ENCODE data around the gene LYPD6B. TPM values are rescaled to one million over a fixed set of nuclear protein-coding genes. Genes with fewer than 3 reads are reported as not detected.

LYPD6B gene
- total and polyA plus RNA-seq, 5 experiments from 2014 or later, result not detected

DNA sequence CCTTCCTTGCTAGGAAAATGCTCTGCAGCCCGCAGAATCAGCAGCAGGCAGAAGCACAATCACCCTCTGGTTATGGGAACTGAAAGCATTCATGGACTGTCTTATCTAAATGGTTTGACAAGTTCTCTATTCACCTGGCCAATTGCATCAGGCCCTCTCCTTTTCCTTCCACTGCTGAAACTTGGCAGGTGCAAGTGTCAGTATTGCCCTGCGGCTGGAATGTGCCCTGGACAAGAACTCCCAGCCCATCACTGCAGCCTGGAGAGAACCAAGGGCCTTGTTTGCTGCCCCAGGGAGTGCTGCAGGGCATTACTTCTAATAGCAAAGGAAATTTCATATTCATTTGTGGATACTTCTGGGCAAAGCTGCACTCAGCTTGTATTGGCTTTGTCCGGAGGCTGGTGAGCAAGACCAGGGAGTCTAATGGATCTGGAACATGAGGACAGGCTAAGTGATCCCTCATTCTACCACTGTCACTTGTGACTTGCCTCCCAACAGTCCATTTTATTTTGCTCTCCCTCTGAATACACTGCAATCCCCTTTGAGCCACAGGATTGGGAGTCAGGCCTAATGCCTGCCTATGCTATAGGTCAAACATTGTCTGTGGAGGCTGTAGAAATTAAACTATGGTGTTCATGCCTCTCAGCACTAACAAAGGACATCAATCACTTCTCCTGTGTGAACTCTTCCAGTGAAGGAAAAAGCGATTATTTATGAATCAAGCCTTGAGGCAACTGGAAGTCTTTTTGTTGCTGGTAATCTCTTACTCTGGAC lies 116.9 kb downstream of the LYPD6B start:
- Mint-ChIP-seq H3K36me3 (no peaks in the 10 kb centered on the region), H3K9me3 (no peaks in the 10 kb centered on the region), H3K27me3 (peaks cover 8 to 63% (median 20%) of the 10 kb centered on the region in 5 donors), H3K27ac (no peak overlapping the region), H3K4me3 (no peak overlapping the region), H3K4me1 (peaks cover 1 to 18% (median 3%) of the 10 kb centered on the region in 4 donors)
- DNase-seq (no peak), ATAC-seq (no peak)
- POLR2A ChIA-PET, result no interaction called here

GRCh38 chr2:149155988-149156387 lies 117.5 kb downstream of the LYPD6B start:
- POLR2A ChIA-PET, result no interaction called here
- H3K27ac Mint-ChIP-seq, result peak overlapping the region in 1 of 10 donors; percentile 9
- H3K9me3 Mint-ChIP-seq, result no peaks in the 10 kb centered on the region
- H3K36me3 Mint-ChIP-seq, result no peaks in the 10 kb centered on the region
- H3K4me1 Mint-ChIP-seq, result peaks cover 7 to 24% (median 9%) of the 10 kb centered on the region in 4 donors
- ATAC-seq (no peak), DNase-seq (no peak)
- no peak overlapping the region for H3K4me3 Mint-ChIP-seq
- H3K27me3 Mint-ChIP-seq, result peaks cover 8 to 63% (median 20%) of the 10 kb centered on the region in 5 donors

DNA sequence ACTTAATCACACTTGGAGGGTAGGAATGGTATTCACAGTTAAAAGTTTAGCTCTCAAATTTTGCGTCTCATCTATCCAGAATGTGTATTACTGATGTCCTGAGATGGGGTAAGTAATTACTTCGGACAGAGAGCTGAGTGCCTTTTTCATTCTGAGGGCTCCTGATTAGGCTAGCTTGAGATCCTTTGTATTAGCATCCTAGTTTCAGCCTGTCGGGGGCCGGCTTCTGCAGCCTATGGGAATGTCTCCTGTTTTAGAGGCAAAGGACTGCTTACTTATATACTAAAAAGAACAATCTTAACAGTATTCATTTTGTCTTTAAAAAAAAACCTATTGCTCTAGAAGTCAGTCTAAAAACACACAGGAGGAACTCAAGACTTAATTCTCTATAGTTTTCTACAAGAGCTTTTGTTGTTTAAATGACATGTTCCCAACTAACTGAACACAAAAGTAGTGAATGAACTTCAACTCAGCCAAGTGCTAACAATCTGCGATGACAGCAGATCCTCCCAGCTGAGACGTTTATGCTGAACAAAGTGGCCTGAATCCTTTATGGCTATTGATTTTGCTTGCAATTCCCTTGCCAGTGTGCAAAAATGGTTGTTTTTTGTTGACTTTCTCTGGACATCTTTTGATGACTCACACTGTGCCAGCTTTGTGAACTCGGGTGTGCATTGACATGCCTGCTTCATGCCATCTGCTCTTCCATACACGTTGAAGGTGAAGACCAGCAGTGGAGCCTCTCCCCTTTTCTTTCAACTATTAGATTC lies 118.7 kb downstream of the LYPD6B start:
- no peak for ATAC-seq
- peaks cover 14 to 36% (median 16%) of the 10 kb centered on the region in 4 donors for H3K4me1 Mint-ChIP-seq
- no peak overlapping the region for H3K27ac Mint-ChIP-seq
- peaks cover 11 to 59% (median 16%) of the 10 kb centered on the region in 5 donors for H3K27me3 Mint-ChIP-seq
- H3K9me3 Mint-ChIP-seq, result no peaks in the 10 kb centered on the region
- POLR2A ChIA-PET, result no interaction called here
- DNase-seq, result no peak
- H3K4me3 Mint-ChIP-seq, result no peak overlapping the region
- no peaks in the 10 kb centered on the region for H3K36me3 Mint-ChIP-seq

DNA sequence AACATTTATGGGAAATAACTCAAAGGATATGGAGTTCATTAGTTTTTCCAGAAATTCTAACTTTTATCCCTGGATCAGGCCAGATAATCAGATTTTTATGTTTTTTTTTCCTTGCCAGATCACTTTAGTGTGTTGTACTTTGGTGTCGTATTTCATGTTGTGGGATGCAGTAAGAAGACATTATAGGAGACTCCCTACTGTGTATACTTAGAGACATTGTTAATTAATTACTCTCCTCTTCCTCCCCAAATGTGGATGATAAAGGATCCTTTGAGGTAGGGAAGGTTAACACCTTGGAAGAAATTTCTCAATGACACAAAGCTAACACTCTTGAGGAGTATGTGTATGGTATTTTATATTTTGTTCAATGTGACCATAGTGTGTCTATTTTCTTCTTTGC lies 120.5 kb downstream of the LYPD6B start:
- peaks cover 12 to 33% (median 15%) of the 10 kb centered on the region in 4 donors for H3K4me1 Mint-ChIP-seq
- H3K4me3 Mint-ChIP-seq, result no peak overlapping the region
- POLR2A ChIA-PET, result no interaction called here
- no peak overlapping the region for H3K27ac Mint-ChIP-seq
- H3K36me3 Mint-ChIP-seq, result no peaks in the 10 kb centered on the region
- DNase-seq (no peak), ATAC-seq (no peak)
- H3K27me3 Mint-ChIP-seq, result peaks cover 12 to 48% (median 14%) of the 10 kb centered on the region in 5 donors
- H3K9me3 Mint-ChIP-seq, result no peaks in the 10 kb centered on the region

GRCh38 chr2:149160195-149160594 lies 121.7 kb downstream of the LYPD6B start:
- peaks cover 11 to 49% (median 16%) of the 10 kb centered on the region in 5 donors for H3K27me3 Mint-ChIP-seq

GRCh38 chr2:149160701-149161217 lies 122.3 kb downstream of the LYPD6B start:
- POLR2A ChIA-PET, result no interaction called here
- peaks cover 10 to 46% (median 16%) of the 10 kb centered on the region in 5 donors for H3K27me3 Mint-ChIP-seq
- DNase-seq (peak; percentile 2 to 85 (median 58)), ATAC-seq (peak; percentile 99)
- H3K9me3 Mint-ChIP-seq, result no peaks in the 10 kb centered on the region
- peaks cover 12 to 33% (median 15%) of the 10 kb centered on the region in 4 donors for H3K4me1 Mint-ChIP-seq
- H3K36me3 Mint-ChIP-seq, result no peaks in the 10 kb centered on the region
- H3K4me3 Mint-ChIP-seq, result peak overlapping the region in 8 of 10 donors; percentile 53 to 82 (median 68)
- H3K27ac Mint-ChIP-seq, result peak overlapping the region in 4 of 10 donors; percentile 24 to 51 (median 38)

More at GRCh38 chr2:149160195-149160594, 121.7 kb downstream of the LYPD6B start:
- Mint-ChIP-seq H3K9me3 (no peaks in the 10 kb centered on the region), H3K4me3 (no peak overlapping the region), H3K4me1 (peaks cover 12 to 33% (median 15%) of the 10 kb centered on the region in 4 donors), H3K36me3 (no peaks in the 10 kb centered on the region), H3K27ac (no peak overlapping the region)
- POLR2A ChIA-PET, result interaction anchor here (0.7 kb wide), 1 partner anchor 1925 kb away, joined by 3 read pairs; no protein-coding TSS in a partner anchor
- ATAC-seq (no peak), DNase-seq (no peak)

- no peak for DNase-seq
- no peaks in the 10 kb centered on the region for H3K36me3 Mint-ChIP-seq
- H3K9me3 Mint-ChIP-seq, result no peaks in the 10 kb centered on the region
- peak overlapping the region in 5 of 10 donors; percentile 53 to 82 (median 71) for H3K4me3 Mint-ChIP-seq
- ATAC-seq, result no peak
- peak overlapping the region in 1 of 10 donors; percentile 45 for H3K27ac Mint-ChIP-seq
- peaks cover 12 to 35% (median 15%) of the 10 kb centered on the region in 4 donors for H3K4me1 Mint-ChIP-seq
- H3K27me3 Mint-ChIP-seq, result peaks cover 10 to 37% (median 14%) of the 10 kb centered on the region in 5 donors
- POLR2A ChIA-PET, result no interaction called here
Measured at GRCh38 chr2:149161481-149162225, 123.2 kb downstream of the LYPD6B start.

DNA sequence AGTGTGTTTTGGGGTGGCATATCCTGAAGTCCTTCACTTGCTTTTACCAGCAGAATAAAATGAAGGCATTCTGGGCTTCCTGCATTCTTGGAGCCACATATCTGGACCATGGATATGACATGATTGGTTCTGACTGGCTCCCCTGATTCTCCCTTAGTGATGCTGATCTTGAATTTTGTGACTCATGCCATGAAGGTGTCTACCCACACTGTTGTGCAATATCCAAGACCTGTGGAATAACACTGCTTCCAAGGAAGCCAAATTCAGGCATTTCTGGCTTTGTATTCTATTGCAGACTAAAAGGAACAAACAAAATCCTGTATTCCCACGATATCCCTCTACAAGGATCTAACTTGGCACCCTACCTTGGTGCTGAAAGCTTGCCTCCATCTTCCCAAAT lies 125.8 kb downstream of the LYPD6B start:
- Mint-ChIP-seq H3K4me3 (no peak overlapping the region), H3K9me3 (no peaks in the 10 kb centered on the region), H3K27me3 (peaks cover 4 to 19% (median 7%) of the 10 kb centered on the region in 5 donors), H3K36me3 (no peaks in the 10 kb centered on the region), H3K4me1 (peaks cover 24 to 53% (median 33%) of the 10 kb centered on the region in 4 donors), H3K27ac (no peak overlapping the region)
- ATAC-seq (no peak), DNase-seq (no peak)
- POLR2A ChIA-PET, result no interaction called here

DNA sequence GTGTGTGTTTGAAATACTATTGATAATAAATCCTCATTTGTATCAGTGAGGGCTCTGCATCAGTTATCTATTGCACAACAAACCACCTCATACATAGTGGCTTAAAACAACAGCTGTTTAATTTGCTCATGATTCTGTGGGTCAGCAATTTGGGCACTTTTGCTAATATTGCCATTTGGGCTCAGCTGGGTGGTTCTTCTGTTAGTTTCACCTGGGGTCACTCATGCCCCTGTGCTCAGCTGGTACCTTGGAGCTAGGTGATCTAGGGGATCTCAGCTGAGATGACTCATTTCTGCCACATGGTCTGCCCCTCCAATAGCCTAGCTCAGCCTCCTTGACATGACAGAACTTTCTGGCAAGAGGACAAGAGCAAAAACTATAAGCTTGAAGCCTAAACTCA lies 126.3 kb downstream of the LYPD6B start:
- POLR2A ChIA-PET, result no interaction called here
- no peak for DNase-seq

DNA sequence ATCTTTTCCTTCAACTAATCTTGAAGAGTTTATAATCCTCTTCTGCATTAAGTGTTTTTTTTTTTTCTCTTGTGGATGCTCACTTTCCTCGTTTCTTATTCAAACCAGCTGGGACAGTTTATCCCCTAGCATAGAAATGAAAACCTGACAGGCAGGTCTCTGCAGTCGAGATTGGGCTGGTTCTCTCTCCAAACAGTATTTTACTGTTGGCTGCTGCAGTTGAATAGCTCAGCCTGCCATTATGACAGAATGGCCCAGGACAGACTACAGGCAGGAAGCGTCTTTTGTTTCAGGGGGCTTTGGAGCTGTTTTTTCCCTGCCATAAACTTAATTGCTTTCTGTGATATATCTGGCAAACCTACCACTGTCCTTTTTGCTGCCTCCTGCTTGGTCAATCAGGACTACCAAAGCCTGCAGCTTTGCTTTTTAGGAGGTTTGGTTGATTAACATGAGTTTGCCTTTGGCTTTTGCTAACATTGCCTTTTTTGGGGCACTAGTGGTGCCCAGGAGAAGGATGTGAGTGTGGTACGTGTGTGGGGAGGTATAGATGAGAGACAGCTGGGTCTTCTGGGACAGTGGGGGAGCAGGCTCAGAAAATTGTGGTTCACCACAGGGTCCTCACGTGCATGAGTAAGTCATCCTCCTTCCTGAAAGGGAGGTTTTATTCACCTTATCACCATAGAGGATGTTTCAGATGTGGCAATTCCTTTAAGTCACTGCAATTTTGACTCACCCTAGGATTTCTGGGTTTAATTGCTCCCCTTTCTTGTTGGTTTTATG lies 128.7 kb downstream of the LYPD6B start:
- DNase-seq, result peak; percentile 11 to 86 (median 66)
- Mint-ChIP-seq H3K4me3 (peak overlapping the region in 8 of 10 donors; percentile 19 to 79 (median 46)), H3K27me3 (peaks cover 7 to 20% (median 8%) of the 10 kb centered on the region in 5 donors), H3K9me3 (peaks cover 0 to 8% (median 2%) of the 10 kb centered on the region in 9 donors), H3K27ac (peak overlapping the region in 7 of 10 donors; percentile 8 to 68 (median 22)), H3K4me1 (peaks cover 14 to 25% (median 19%) of the 10 kb centered on the region in 4 donors), H3K36me3 (peaks cover 0 to 6% (median 3%) of the 10 kb centered on the region in 3 donors)
- POLR2A ChIA-PET, result no interaction called here
- peak; percentile 96 to 97 for ATAC-seq

More for the DNA sequence above, 126.3 kb downstream of the LYPD6B start:
- H3K9me3 Mint-ChIP-seq, result no peaks in the 10 kb centered on the region
- ATAC-seq, result no peak
- peaks cover 4 to 19% (median 4%) of the 10 kb centered on the region in 5 donors for H3K27me3 Mint-ChIP-seq
- no peak overlapping the region for H3K27ac Mint-ChIP-seq
- H3K36me3 Mint-ChIP-seq, result no peaks in the 10 kb centered on the region
- H3K4me1 Mint-ChIP-seq, result peaks cover 26 to 48% (median 35%) of the 10 kb centered on the region in 4 donors
- no peak overlapping the region for H3K4me3 Mint-ChIP-seq

DNA sequence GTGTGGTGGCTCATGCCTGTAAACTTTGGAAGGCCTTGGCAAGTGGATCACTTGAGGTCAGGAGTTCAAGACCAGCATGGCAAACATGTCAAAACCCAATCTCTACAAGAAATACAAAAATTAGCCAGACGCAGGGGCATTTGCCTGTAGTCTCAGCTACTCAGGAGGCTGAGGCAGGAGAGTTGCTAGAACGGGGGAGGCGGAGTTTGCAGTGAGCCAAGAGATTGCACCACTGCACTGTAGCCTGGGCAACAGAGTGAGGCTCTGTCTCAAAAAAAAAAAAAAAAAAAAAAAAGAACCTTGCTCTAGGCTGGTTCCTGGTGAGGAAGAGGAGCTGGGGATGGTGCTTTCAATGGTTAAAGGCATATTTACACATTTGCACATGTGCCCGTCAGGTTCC lies 129.4 kb downstream of the LYPD6B start:
- no peak for ATAC-seq
- POLR2A ChIA-PET, result no interaction called here
- Mint-ChIP-seq H3K4me1 (peaks cover 14 to 24% (median 19%) of the 10 kb centered on the region in 4 donors), H3K27me3 (peaks cover 7 to 20% (median 8%) of the 10 kb centered on the region in 5 donors), H3K4me3 (peak overlapping the region in 7 of 10 donors; percentile 11 to 68 (median 37)), H3K36me3 (peaks cover 0 to 8% (median 3%) of the 10 kb centered on the region in 3 donors), H3K27ac (peak overlapping the region in 8 of 10 donors; percentile 4 to 68 (median 21)), H3K9me3 (peaks cover 0 to 9% (median 4%) of the 10 kb centered on the region in 9 donors)
- no peak for DNase-seq

Measured in naive thymus-derived CD8-positive, alpha-beta T cell (primary cell).